CD4-positive, alpha-beta T cell treated with Interleukin-10 for 1 hour (primary cell): ENCODE measurements around the gene ITGAV.

Experiments used
- DNase-seq: peaks from one replicate; pipeline ENCODE4 v3.0.0-alpha.2; 2020

Gene ITGAV

DNA sequence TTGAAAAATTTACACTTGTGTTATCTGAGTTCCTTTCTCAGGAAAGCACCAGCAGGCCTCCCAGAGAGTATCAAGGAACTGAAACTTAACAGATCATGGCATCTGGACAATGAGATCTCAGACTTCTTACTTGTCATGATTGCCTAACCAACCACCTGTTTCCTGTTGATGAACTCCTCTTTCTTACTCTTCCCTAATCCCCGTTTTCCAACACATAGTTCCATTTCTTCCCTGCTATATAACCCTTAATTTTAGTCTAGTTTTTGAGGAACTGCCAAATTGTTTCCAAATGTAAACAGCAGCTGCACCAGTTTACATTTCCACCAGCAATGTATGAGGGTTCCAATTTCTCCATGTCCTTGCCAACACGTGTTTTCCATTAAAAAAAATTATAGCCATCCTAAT lies 98.0 kb downstream of the ITGAV start:
- DNase-seq, result no peak

DNA sequence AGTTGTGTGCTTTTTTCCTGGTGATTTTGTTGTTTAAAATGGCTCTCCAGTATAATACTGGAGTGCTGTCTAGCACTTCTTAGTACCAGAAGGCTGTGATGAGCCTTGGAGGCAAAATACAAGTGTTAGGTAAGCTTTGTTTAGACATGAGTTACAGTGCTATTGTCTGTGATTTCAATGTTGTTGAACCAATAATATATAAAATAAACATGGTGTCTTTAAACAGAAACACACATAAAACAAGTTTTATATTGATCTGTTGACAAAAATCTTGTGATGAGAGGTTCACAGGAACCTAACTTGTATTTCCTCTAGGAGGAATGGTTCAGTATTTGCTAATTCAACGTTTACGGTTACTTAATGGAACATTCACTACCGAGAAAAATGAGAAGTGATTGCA lies 99.0 kb downstream of the ITGAV start:
- DNase-seq, result no peak

DNA sequence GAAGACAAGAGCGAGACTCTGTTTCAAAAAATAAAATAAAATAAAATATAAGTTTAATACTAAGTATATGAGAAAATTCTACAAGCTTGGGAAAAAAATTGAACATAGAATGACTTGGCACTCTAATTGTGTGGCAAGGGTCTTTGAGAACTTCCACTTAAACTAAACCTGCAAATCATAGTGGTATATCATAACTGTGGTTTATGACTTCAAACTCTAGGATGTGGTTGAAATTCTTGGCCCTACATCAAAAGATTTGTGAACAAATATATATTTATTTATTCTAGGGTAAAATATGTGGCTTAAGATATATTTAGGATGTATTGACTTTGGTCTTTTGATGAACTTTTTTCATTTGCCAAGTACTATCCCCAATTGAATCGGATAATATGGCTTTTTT lies 100.9 kb downstream of the ITGAV start:
- no peak for DNase-seq

DNA sequence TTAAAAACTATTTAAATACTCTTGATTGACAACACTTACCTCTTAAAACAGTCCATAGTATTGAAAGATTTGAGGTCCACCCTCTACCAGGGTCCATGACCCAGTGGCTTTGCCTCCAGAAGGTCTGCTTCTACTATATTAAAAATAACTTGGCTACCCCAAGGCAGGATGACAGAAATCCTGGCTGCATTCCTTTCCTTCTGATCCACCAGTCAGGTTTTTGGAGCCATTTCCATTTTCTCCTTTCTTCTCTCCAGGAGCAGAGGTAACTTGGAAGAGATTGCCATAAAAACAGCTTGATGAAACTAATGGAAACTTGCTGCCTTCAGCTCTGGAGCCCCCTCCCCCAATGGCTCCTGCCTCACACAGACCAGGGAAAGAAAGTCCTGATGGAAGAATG lies 101.4 kb downstream of the ITGAV start:
- no peak for DNase-seq

DNA sequence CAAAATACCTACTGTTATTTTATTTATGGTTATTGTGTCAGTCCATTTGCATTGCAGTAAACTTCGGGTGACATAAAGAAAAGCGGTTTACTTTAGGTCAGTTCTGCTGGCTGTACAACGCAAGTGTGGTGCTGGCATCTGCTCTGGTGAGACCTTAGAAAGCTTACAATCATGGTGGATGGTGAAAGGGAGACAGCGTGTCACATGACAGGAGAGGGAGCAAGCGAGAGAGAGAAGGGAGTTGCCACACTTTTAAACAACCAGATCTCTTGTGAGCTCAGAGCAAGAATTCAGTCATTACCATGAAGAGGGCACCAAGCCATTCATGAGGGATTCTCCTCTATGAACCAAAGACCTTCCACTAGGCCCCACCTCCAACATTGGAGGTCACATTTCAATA lies 102.0 kb downstream of the ITGAV start:
- no peak for DNase-seq

DNA sequence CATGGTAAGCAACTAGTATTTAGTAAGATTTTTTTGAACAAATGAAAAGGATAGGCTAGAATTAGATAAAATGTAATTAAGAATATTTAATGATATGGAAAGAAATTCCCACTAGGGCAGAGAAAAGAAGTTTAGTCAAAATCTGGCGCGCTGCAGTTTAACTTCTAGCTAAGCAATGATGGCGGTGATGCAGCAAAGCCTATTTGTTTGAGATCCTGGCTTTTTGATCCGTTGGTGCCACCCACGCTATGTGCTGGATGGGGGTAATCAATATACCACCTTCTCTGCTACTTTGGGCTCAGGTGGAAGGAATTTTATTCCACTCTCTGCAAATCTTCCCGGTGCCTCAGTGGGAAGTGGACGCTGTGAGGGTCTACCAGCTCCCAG lies 103.6 kb downstream of the ITGAV start:
- DNase-seq, result no peak

DNA sequence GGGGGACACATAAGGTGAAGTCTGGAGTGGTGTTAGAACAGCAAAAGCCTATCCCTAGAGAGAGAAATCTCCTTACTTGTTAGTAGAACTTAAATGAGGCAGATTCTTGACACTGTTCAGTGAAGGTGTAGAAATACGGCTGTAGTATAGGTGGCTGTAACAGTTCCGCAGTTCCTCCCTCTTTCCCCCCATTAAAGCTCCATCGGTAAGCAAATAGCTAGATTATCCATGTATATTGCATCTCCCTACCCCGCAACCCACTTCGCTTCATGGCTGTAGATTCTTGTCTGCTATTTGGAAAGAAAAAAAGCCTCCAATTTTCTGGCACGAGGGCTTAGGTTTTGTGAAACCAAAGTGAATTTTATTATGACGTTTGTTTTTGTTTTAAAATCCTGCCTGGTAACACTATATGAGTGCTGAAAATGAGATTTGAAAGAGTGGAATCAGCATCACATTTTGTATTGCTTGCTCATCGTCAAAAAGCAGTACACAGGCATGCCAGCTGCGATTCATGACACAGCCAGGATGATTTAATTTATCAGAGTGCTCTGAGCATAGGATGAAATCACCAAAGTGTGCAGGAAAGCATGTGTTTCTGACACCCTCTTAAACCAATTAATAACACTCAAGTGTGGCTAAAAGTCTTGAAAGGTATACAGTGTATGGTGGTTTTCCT lies 105.4 kb downstream of the ITGAV start:
- no peak for DNase-seq

DNA sequence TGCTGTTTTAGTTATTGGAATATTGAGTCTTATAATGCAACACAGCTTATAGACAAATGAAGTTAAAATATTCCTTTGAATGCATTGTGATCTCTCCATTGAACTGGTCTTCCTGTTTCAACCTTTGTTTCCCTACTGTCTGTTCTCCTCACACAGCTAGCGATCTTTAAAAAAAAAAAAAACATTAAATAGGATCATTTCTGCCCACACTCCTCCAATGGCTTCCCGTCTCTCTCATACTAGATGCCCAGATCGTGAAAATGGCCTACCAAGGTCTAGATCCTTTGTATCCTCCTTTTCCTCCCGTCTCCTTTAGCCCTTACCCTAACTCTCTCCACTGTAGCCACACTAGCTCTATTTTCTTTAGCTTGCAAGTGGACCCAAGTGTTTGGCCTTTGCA lies 106.4 kb downstream of the ITGAV start:
- no peak for DNase-seq

DNA sequence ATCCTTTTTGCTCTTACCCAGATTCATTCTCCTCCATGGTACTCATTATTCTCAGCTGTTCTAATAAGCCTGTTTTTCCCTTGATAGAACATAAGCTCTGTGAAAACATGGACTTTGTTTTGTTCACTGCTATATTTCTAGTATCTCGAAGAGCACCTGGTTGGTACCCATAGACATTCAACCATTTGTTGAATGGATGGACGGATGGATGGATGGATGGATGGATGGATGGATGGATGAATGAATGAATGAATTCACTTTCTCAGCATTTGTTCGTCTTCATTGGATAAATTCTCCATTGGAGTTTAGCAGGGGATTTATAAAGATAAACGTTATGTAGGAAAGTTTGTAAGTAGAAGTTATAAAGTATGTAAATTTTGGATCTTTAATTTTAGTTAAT lies 106.9 kb downstream of the ITGAV start:
- DNase-seq, result no peak

DNA sequence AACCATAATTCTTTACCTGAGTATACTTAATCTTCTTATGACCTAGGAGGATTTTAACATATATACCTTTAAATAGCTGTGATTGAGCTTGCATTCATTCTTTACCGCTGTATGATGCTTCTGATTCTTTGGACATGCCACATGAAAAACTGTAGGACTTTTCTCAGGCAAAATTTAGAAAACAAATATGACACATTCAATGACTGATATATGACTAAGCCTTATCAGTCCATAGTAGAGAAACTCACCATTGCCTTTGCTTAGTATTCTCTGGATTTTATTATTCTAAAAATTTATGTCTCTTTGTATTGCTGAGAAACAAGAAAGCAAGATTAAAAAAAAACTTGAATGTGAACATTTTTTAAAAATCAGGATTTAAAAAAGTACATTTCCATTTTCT lies 107.7 kb downstream of the ITGAV start:
- no peak for DNase-seq

DNA sequence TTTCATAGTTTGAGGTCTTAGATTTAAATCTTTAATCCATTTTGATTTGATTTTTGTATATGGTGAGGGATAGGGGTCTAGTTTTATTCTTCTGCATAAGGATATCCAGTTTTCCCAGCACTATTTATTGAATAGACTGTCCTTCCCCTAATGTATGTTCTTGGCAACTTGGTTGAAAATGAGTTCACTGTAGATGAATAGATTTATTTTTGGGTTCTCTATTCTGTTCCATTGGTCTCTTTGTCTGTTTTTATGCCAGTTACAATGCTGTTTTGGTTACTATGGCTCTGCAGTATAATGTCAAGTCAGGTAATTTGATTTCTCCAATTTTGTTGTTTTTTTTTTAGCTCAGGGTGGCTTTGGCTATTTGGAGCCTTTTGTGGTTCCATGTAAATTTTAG lies 109.9 kb downstream of the ITGAV start:
- DNase-seq, result no peak

DNA sequence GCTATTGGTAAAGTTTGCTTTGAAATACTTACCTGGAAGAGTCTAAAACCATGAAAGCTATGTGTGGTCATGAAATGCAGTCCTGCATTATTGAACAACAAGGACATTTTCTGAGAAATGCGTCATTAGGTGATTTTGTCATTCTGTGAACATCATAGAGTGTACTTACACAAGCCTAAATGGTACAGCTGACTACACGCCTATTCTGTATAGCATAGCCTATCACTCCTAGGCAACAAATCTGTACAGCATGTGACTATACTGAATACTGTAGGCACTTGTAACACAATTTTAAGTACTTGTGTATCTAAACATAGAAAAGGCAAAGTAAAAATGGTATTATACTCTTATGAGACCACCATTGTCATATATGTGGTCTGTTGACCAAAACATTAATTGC lies 112.2 kb downstream of the ITGAV start:
- DNase-seq, result no peak

DNA sequence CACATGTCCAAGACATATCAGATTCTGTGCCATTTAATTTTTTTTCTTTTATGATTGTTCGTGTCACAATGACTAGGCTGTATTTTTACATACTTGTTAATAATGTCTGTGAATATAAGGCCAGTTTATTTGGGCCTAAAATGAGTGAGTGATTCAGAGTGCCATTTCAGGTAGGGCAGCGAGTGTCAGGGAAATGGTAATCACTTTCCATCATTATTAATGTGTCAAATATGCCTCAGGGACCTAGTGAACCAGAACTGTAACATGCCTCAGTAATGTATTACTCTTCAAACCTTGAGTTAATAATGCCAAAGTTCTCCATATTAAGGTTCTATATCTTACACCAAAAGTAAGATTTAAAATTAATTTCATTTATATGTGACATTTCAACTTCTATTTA lies 112.6 kb downstream of the ITGAV start:
- no peak for DNase-seq

DNA sequence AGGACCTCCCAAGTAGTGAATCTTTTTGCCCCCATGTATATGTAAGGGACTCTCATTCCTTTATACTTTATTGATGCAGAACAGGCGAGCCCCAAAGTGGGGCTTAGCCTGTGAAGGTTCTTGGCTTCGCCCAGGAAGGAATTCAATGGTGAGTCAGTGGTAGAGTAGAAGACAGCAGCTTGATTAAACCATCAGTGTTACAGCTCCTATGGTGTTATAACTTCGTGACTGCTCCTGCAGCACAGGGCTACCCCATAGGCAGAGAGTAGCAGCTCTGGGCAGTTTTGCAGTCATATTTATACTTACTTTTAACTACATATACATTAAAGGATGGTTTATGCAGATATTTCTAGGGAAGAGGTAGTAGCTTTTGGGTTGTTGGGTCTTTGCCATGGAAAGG lies 115.0 kb downstream of the ITGAV start:
- no peak for DNase-seq

DNA sequence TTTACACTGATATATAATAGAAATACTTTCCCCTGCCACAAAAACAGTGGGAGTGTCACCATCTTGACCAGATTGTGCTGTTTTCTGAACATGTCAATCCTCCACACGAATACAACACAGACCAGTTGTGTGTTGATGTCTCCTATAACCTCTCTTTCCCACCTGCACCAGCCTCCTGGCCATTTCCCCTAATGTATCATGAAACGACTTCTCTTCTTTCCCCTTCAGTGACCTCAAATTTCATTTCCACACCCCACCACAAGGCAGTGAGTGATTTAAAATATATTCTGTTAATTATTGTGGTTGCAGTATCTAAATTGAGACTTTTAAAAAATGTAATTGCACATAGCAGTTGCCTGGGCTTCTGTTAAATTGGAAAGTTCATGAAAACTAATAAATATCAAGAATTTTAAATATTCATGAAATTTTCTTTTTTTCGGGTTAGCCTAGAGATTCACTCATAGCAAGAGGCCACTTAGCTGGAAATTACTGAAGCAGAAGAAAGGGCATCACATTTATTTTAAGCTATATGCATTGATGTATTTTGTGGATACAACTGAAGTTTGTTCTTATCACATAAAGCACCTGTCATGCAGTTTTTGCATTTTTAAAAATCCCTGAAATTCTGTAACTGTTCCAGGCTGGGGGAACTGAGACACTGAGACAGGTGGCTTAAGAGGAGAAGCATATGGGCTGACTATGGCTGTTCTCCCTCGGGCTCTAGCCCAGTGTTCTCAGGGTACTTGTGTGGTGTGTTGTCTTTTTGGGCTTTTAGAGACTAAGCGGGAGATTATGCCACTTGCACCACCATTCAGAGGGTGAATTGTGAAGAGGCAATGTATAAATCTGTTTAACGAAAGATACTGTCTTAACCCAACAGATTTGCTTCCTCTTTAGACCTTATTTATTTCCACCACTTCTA lies 119.9 kb downstream of the ITGAV start:
- no peak for DNase-seq

DNA sequence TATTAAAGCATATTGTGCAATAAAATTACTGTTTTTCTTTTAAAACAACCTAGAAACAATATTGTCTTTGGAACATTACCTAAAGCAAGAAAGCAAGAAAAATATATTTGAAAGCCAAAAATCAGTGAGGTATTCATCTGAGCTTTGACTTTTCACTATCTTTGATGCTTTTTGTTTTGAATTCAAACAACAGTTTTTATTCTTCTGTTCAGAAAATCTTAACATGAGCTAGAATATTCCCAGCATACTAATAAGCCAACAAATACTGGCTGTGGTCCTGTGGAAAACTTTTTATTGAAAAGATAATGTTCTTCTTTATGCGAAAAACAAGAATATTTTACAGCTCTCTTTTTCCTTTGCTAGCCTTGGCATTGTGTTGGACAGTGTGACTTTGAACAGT lies 123.8 kb downstream of the ITGAV start:
- DNase-seq, result no peak

DNA sequence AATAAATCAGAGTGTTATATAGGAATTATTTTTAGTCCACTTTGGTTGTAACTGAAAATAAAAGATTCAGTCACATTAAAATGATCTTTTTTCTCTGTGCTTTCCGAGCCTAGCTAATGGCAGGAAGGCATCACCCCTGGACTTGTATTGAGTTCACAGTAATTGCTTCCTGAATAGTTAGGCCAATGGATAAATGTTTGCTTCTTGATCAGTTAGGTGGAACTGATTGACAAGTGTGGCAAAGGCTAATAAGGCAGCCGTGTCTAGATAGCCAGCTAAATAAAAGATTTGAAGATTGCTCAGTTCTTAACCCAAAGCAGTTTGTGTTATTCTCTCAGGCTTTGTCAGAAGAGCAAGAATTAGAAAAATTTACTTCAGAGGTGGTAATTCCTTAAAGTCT lies 124.8 kb downstream of the ITGAV start:
- no peak for DNase-seq

DNA sequence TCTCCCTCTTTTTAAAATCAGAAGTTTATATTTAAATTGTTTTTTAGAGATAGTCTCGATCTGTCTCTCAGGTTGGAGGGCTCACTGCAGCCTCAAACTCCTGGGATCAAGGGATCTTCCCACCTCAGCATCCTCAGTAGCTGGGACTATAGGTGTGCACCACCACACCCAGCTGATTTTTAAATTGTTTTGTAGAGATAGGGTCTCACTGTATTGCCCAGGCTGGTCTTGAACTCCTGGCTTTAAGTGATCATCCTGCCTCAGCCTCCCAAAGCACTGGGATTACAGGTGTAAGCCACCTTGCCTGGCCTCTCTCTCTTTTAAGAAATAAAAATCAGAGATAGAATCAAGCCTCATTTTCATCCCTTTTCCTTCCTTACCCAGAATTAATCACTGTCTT lies 126.1 kb downstream of the ITGAV start:
- DNase-seq, result no peak

DNA sequence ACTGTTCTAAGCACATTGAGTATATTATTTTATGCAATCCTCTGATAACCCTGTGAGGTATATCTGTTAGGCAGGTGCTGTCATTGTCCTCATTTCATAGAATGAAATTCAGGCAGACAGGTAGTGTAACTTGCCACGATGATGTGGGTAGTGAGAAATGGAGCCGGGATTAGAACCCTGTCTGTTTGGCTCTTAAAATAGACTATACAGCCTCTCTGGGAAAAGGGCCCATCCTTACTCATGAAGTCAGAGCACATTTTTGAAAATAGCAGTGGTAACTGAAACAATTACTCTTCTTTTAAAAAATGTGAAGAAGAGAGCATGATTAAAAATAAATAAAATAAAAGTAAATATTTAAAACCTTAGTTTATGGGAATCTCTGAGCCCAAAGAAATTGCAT lies 127.0 kb downstream of the ITGAV start:
- no peak for DNase-seq

DNA sequence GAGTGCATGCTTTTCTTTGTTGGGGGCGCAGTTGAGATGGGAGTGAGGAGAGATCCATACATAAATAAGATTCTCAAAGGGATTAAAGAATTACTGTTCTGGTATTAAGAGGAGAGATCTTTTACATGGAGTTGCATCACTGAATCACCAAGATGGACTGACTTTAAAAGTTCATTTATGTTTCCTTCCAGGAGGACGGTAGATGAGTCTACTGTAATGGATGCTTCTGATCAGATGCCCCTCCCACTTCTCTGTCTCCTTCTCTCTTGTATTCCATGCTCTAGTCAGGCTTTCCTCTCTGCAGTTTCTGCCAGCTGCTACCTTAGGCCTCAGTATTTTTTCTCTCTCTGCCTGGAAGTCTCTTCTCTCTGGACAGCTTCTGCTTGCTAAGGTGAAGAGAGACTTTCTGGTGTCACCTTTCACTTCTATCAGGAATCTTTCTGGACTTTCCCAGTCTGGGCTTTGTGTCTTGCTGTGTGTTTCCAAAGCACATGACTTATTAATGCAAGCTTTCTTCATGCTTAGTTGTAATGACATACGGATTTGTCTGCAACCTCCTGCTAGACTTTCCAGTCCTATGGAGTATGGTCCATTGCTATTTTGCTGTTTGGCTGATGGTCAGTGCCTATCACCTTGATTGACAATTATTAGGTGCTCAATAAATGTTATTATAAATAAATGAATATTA lies 127.6 kb downstream of the ITGAV start:
- no peak for DNase-seq

DNA sequence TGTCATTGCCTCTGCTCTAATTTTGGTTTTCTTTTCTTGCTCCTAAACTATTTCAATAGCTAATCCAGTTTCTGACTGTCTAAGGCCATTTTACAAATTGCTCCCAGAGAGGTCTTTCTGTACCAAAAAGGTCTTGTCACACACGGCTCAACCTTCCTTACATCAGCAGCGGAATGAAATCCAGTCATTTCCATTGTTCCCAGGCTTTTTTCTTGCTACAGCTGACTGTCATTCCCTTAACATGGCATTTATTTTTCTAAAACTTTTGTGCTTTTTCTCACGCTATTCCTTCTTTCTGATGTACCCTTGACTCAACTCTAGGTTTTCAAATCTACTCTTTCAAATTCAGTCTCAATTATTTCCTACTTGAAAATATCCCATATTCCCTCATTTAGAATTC lies 128.3 kb downstream of the ITGAV start:
- no peak for DNase-seq

DNA sequence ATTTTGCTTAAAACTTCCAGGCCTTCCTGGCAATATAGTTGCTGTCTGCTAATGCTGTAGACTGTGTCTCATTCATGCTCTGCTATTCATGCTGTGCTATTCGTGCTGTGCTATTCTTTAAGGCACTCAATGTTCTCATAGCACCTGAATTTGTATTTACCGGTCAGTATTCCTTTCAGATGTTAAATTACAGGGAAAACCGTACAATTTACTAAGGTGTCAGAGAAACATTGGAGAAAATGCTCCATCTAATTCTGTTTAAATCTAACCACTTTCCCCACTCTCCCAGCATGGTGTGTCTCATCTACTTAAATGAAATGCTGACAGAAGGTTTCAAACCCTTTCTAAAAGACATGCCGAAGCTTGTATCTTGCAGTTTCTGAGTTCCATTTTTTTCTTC lies 129.0 kb downstream of the ITGAV start:
- DNase-seq, result no peak

DNA sequence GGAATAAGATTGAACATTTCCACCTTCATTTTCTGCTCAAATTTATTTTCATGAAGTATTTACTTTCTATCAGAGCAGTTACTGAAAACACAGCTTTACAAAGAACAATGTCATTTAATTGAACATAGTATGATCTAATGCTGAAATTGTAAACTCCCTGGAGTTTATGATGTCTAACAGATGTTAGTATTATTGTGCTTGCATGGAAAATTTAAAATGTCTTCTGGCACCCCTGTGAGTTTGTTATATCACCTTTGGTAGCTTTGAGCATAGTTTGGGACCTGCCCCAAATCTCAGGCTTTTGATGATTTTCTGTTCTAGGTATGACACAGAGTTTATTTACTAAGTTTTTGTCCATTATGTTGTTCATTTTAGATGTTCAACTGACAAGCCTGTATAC lies 132.1 kb downstream of the ITGAV start:
- no peak for DNase-seq

DNA sequence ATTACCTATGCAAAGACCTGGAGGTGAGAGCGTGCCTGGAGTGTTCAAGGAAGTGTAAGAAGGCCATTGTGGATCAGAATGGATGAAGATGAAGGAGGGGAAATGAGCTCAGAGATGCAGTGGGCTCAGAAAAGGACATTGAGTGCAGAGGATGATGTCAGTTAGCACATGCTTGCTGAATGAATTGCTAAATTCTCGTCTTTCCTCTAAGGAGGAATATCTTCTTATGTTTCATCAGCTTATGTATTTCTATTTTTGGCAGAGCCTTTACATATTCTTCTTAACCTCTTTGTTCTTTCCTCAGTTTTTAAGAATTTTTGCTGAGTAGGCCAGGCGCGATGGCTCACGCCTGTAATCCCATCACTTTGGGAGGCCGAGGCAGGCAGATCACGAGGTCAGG lies 134.9 kb downstream of the ITGAV start:
- DNase-seq, result no peak
